Measurements from ENCODE around the gene KIN.
"Not testable (repeated sequence)": the region's sequence is repeated elsewhere in the genome, so short reads cannot be mapped to it uniquely, and the experiment has no call there.

KIN gene

DNA sequence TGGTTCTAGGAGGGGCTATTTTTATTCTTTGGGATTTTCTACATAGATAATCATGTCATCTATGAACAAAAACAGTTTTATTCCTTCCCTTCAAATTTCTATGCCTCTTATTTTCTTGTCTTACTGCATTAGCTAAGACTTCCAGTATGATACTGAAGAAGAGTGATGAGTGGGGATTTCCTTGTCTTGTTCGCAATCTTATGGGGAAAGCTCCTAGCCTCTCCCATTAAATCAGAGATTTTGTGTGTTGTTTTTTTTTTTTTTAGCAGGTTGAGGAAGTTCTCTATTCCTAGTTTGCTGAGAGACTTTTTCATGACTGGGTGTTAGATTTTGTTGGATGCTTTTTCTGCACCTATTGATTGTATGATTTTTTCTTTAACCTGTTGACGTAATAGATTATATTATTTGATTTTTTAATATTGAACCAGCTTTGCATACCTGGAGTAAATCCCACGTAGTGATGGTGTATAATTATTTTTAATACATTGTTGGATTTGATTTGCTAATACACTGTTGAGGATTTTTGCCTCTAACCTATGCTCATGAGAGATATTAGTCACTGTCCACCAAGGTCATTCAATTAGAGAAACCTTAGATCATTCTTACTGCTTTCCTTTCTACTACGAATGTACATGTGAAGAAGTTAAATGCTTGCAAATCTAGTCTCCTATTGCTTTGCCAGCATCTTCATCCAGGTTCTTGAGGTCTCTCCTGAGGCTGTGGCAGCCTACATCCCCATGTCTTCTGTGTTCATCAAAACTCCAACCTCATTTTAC is 6.6 kb upstream of the KIN start:
- DNase-seq (ENCODE audit: low read depth in 2 of 2) = no peak

DNA sequence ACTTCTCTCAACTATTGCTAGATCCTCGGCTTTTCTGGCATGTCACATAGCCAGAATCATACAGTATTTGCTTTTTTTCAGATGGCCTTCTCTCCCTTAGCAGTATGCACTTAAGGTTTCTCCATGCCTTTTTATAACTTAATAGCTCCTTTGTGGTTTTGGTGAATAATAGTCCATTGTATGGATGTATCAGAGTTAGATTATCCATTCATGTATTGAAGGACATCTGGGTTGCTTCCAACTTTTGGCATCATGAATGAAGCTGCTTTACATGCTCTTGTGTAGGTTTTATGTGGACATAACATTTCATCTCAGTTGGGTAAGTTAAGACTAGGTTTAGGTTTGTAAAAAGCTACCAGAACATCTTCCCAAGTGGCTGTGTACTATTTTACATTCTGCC is 4.7 kb upstream of the KIN start:
- no peak for DNase-seq (ENCODE audit: low read depth in 2 of 2)

DNA sequence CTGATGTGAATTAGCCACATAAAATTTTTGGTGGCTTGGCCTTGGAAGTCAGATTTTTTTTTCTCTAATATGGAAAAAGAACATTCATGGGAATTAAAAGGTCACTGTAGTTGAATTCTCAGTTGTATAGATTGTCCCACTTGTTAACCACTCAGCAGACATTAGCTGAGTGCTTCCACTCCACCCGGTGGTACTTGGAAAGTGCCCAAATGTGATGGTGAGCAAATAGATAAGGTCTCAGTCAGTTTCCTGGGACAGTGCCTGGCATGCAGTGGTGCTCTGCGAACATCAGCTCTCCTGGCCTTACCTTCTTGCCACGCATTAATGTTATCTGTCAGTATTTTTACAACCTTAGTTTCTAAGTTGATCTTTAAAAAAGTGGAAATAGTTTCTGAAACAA is 1.6 kb upstream of the KIN start:
- DNase-seq (ENCODE audit: low read depth in 2 of 2) = no peak

DNA sequence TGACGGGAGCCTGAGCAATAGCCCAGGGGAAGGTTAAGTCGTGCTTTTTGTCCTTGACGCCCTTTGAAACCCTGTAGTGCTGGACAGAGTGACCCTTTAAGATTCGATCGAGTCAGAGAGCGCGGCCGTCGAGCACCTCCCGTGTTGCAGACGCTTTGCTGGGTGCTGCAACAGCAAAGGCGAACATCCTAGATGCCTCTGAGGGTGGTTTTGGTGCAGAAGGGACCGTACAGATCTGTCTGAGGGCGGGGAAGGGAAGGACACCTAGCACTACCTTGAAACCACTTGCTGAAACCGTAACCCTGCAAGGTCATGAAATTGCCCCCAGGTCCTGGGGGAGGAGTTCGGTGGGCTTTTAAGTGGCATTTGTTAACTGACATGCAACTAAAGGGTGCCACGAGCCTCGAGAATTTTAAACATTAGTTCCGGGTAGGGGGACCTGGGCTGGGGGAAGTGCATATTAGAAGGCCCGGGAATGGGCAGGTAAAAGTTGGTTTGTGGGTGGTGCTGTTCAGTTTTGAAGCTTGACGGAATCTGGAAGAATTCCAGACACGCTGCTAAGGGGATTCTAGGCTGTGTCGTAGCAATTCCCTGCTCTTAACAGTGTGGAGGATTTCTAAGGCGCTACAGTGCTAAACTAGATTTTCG is 970 bp upstream of the KIN start:
- no peak for DNase-seq (ENCODE audit: low read depth in 2 of 2)

DNA sequence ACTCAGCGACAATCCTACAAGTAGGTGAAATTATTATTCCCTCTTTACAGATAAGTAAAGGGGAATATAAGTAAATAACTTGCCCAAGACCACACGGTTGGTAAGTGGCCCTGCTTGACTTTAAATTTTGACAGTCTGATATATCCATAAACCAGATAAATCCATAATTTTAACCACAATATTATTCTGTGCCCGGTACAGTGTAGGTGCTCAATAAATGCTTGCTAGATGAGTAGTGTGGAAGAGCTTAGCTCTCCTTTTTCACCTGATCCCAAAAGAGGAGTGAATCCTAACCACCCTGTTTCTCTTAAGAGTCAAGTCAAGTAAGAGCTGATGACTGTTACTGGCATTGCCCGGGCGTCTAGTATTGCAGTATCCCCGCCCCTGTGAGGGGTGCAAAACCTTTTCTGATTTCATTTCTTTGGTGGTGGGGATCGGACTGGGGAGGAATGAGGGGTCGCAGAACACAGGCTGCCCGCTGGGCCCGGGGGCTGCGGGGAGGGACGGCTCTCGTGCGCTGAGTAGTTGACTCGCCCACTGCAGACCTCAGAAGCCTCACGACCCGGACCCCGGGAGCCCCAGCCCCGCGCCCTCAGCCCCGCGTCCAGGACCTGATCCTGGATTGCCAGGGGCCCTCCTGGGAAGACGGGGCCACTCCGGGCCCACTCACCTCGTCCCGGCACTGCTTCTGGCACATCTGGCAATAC is 490 bp downstream of the KIN start:
- DNase-seq (ENCODE audit: low read depth in 2 of 2) = no peak

DNA sequence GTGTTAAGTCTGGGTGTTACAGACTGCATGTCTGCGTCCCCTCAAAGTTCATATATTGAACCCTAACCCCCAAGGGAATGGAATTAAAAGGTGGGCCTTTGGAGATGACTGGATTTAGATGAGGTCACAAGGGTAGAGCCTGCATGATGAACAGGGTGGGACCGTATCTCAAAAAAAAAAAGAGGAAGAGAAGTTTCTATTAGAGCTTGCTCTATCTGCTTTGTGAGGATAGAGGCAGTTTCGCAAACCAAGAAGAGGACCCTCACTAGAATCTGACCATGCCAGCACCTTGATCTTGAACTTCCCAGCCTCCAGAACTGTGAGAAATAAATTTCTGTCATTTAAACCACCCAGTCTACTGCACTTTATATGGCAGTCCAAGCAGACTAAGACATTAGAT is 1.4 kb downstream of the KIN start:
- DNase-seq (ENCODE audit: low read depth in 2 of 2) = no peak

DNA sequence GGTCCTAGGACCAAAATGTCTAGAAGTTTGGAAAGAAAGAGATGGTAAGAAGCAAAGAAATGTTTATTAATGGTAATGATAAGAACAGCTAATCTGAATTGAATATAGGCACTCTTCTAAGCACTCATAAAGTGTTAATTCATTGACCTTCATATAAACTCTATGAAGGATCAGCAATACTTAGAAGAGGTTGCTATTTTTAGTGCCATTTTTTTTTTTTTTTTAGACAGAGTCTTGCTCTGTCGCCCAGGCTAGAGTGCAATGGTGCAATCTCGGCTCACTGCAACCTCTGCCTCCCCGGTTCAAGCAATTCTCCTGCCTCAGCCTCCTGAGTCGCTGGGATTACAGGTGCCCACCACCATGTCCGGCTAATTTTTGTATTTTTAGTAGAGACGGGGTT is 5.6 kb downstream of the KIN start:
- not testable (repeated sequence) for DNase-seq (ENCODE audit: low read depth in 2 of 2)

DNA sequence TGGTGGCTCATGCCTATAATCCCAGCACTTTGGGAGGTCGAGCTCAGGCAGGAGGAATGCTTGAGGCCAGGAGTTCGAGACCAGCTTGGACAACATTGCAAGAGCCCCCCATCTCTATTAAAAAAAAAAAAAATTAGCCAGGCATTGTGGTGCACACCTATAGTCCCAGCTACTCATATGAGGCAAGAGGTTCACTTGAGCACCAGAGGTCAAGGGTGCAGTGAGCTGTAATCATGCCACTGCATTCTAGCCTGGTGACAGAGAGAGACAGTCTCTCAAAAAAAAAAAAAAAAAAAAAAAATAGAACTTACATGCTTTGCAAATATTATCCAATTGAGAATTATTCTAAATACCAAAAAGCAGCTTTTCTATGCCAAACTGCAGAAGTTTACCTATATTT is 11.0 kb downstream of the KIN start:
- DNase-seq (ENCODE audit: low read depth in 2 of 2) = no peak

DNA sequence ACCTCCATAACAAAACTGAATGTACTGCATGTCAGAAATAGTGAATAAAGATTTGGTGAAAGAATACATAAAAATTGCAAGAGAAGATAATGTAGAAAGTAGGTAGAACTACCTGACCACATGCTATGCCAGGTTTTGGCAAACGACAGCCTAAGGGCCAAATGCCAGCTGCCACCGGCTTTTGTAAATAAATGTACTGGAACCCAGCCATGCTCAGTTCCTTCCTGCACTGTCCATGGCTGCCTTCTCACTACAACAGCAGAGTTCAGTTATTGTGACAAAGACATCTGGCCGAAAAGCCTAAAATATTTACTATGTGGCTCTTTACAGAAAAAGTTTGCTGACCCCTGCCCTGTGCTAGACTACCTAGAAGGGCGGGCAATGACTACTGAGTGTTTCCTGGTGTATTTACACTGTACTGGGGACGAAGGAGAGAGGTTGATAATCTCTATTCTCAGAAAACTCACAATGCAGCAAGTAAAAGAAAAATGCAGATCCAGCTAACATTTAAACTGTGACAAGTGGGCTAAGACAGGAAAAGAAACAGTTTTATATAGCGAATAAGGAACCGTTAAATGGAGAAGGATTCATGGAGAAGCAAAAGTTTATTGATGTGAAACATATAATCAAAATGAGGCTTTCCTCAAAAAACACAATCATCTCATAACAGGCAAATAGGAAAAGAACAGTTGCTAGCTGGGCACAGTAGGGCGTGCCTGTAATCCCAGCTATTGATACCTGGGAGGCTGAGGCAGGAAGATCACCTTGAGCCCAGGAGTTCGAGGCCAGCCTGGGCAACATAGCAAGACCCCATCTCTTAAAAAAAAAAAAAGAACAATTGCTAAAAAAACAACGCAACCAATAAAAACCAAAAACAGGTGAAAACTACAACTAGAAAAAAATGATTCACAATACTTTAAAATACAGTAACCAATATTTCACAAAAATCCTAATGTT is 13.7 kb downstream of the KIN start:
- no peak for DNase-seq (ENCODE audit: low read depth in 2 of 2)

DNA sequence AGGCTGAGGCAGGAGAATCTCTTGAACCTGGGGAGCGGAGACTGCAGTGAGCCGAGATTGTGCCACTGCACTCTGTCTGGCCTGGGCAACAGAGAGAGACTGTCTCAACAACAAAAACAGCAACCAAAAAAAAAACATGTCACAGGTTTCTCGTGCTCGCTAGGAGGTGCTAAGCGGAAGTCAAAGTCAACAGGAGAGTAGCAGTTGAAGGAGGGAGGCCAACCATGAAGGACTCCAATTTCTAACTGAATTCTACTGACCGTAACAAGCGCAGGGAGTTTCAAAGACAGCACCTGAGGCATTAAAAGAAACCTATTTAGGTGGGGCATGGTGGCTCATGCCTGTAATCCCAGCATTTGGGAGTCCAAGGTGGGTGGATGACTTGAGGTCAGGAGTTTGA is 19.4 kb downstream of the KIN start:
- DNase-seq (ENCODE audit: low read depth in 2 of 2) = no peak

DNA sequence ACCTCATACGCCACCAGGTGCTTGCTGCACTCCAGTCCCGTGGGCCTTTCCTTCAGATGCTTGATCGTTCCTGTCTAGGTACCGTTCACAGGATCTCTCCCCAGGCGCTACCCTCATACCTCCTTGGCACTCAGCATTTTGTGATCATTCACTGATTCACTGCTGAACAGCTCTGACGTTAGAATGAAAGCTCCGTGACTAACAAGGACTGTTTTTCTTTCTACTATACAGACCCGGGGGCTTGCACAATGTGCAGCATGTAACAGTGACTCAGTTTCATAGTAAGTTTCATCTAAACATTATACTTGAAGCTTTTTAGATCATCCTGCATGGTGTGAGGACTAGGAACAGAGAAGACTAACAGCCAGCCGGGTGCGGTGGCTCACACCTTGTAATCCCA is 20.6 kb downstream of the KIN start:
- no peak for DNase-seq (ENCODE audit: low read depth in 2 of 2)

DNA sequence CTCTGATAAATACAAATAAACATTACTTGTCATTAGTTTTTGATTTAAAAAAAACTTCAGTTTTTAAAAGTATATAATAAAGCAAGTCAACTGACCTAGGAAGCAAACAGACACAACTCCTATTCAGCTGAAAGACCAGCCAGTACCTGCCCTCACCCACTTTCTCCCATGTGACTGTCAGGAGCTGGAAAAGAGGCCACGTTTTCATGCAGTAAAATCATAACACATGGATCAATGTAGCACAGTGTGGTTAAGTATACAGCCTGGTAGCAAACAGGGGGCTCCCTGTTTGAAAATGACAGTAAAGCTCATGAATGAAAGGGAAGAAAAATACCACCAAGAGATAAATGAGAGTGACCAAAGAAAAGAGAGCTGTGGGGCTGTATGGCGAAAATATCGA is 21.6 kb downstream of the KIN start:
- no peak for DNase-seq (ENCODE audit: low read depth in 2 of 2)

DNA sequence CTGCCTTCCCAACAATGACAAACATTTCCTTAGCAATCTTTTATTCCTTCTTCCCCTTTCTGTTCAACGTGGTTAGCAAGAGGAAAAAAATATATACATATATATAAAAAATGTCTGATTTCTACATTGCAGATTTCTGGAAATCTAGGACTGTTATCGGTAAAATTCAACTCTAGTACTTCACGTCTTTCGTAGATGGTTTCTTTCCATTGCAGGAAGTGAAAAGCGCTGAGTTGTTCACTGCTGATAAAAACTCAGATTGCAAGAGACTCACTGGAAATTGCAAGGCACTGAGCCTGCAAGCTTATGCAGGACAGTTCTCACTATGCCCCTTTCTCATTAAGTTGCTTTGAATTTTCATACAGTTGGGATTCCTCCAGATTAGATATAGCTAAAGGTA is 23.9 kb downstream of the KIN start:
- no peak for DNase-seq (ENCODE audit: low read depth in 2 of 2)

DNA sequence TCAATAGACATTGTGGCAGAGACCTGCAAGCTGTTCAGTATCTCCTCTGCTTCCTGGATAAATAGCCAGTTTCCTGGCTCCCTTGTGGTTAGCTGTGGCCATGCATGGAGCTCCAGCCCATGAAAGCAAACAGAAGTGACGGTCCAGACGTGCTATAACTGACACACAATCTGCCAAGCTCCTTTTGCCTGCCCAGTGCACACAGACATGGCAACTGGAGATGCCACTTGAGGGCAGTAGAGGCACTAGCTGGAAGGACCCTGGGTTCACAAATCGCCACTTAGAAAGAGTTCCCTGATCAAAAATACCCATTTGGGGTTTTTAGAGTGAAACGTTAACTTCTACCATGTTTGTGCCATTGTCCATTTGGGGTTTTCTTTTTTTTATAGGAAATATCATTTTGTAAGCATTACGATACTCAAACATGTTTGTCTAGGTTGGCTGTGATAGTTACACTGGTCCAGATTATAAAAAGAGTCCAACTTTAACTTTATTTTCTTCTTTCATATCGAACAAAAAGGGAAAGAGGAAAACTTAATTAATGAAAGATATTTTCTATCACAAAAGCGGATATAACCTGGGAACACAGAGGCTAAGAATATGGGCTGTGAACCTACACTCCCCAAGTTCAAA is 31.3 kb downstream of the KIN start:
- no peak for DNase-seq (ENCODE audit: low read depth in 2 of 2)

DNA sequence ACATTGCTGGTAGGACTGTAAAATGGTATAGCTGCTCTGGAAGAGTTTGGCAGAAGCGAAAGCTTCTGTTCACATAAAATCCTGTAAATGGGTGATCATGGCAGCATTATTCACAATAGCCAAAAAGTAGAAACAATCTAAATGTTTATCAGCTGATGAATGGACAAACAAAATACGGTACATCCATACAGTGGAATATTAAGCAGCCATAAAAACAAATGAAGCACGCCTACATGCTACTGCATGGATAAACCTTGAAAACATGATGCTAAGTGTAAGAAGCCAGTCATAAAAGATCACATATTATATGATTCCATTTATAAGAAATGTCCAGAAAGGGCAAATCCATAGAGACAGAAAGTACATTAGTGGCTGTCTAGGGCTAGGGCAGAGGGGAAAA is 32.7 kb downstream of the KIN start:
- DNase-seq (ENCODE audit: low read depth in 2 of 2) = no peak

DNA sequence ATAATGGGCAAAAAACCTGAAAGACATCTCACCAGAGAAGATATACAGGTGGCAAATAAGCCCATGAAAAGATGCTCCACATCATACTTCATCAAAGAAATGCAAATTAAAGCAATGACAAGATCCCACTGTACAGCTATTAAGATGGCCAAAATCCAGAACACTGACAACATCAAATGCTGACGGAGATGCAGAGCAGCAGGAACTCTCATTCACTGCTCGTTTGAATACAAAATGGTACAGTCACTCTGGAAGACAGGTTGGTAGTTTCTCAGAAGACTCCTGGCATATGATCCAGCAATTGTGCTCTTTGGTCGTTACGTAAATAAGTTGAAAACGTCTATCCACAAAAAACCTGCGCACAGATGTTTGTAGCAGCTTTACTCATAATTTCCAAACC is 35.5 kb downstream of the KIN start:
- no peak for DNase-seq (ENCODE audit: low read depth in 2 of 2)

DNA sequence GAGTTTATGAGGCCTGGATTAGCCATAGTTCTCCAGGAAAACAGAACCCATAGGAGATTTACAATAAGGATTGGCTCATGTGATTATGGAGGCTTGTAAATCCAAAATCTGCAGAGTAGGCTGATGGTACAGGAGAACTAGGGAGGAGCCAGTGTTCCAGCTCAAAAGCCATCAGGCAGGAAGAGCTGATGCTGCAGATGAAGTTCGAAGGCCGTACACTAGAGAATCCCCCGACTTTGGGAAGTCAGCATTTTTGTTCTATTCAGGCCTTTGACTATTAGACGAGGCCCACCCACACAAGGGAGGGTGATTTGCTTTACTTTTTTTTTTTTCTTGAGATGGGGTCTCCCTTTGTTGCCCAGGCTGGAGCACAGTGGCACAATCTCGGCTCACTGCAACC is 37.6 kb downstream of the KIN start:
- no peak for DNase-seq (ENCODE audit: low read depth in 2 of 2)

DNA sequence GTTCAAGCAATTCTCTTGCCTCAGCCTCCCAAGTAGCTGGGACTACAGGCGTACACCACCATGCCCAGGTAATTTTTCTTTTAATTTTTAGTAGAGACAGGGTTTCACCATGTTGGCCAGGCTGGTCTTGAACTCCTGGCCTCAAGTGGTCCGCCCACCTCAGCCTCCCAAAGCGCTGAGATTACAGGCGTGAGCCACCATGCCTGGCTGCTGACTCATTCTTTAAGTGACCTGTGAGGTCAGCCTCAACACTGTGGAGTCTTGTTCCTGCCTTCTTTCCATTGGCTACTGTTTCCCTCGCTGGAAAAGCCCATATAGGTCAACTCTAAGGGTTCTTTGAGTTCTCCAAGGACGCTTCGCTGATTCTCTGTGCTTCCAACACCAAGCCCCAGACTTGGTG is 39.2 kb downstream of the KIN start:
- DNase-seq (ENCODE audit: low read depth in 2 of 2) = not testable (repeated sequence)

DNA sequence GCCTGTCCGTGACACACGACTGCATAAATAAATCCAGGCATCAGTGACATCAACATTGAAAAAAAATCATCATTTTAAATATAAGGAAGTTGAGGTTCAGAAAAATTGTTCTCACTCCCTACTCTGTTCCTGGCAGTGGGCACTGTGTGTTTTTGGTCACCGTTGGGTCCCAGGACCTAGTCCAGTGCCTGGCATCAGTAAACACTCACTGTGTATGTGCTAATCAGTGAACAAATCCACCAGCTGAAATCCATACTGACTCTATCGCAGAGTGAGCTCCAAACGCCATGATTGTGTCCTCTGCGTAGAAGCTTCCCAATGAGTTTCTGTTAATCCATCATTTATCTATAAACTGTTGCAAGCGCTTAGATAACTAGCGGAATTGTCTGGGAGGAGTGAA is 43.5 kb downstream of the KIN start:
- no peak for DNase-seq (ENCODE audit: low read depth in 2 of 2)

DNA sequence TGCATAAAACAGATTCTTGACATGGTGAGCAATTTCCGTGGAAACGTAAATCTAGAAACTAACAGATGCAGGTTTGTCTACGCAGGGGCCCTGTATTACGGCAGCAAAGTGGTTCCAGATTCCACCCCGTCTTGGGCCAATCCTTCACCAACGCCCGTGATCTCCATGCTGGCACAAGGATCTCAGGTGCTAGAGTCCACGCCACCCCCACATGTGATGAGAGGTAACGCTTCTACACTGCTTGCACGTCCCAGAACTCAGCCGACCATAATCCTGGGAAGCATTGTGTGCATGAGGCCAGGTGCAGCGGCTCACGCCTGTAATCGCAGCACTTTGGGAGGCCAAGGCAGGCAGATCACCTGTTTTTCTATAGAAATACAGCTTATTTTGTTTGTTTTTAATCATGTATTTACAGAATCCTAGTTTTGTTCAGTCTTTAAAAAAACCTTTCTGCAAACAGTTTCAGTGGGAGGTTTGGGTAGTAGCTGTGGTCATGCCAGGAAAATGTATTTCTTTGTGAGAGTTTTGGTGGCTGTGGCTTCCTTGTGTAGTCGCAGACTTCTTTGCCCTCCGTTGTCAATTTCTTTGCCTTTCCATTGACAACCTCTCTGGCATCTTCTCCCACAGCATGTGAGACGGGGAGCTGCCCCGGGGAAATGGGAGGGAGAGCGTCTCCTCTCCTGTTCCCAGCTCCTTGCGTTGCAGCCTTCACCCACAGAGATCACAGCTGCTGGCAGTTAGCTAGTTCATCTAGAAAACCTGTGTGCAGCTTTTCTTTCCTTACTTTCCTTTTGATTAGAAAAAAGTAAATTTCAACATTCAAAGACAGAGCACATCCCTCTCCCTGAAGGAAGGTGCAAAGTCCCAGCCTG is 49.0 kb downstream of the KIN start:
- DNase-seq (ENCODE audit: low read depth in 2 of 2) = no peak

DNA sequence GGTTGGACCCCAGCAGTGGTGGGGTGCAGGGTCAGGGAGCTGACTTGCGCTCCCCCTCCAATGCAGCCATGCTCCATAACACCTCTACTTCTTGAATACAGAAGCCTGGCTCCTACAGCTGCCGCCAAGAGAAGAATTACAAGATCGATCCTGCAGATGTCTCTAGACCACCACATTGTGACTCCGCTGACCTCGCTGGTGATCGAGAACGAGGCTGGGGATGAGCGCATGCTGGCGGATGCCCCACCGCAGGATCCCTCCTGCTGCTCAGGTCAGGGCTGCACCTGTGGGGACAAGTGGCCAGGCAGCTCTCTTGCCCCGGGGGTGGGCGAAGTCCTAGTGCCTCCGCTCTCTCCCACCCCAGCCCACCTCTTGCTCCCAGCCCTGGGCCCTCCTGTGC is 53.0 kb downstream of the KIN start:
- DNase-seq (ENCODE audit: low read depth in 2 of 2) = no peak

Data from stimulated activated CD4-positive, alpha-beta T cell treated with anti-CD3 and anti-CD28 coated beads, Interleukin-1b, Interleukin-23, amount 100 ng/mL, for 4 hours (primary cell).